ENCODE data around the gene TUBA4B. TPM values are rescaled to one million over a fixed set of nuclear protein-coding genes. Genes with fewer than 3 reads are reported as not detected.

Gene TUBA4B
- polyA plus RNA-seq, 2 donors = 0.02 TPM; not detected in 1

GRCh38 chr2:219296142-219296541 is 43.1 kb downstream of the TUBA4B start:
- Histone ChIP-seq H3K27ac (ENCODE audit: low read depth in 2 of 2, low read length in 1 of 2) (no peak overlapping the region), H3K9me3 (ENCODE audit: control insufficient read depth in 2 of 2, insufficient read depth in 1 of 2, low read depth in 1 of 2, low read length in 1 of 2) (no peaks in the 10 kb centered on the region), H3K36me3 (ENCODE audit: control insufficient read depth in 2 of 2, insufficient read depth in 2 of 2, low read length in 1 of 2) (no peaks in the 10 kb centered on the region), H3K4me1 (ENCODE audit: control insufficient read depth in 2 of 2, insufficient read depth in 2 of 2, low read length in 1 of 2) (peaks cover 0 to 3% of the 10 kb centered on the region in 2 donors), H3K4me3 (ENCODE audit: low read depth in 1 of 2, low read length in 2 of 2) (no peak overlapping the region), H3K27me3 (ENCODE audit: control insufficient read depth in 1 of 2, insufficient read depth in 2 of 2, low read length in 2 of 2) (no peaks in the 10 kb centered on the region)
- WGBS, 2 donors = 86 to 90% methylated on average over 14 of the region's 14 CpGs

- no peaks in the 10 kb centered on the region for H3K36me3 ChIP-seq (ENCODE audit: control insufficient read depth in 2 of 2, insufficient read depth in 2 of 2, low read length in 1 of 2)
- WGBS, 2 donors = 84 to 86% methylated on average over 25 of the region's 25 CpGs
- no peak overlapping the region for H3K4me3 ChIP-seq (ENCODE audit: low read depth in 1 of 2, low read length in 2 of 2)
- peaks cover 0 to 3% of the 10 kb centered on the region in 2 donors for H3K4me1 ChIP-seq (ENCODE audit: control insufficient read depth in 2 of 2, insufficient read depth in 2 of 2, low read length in 1 of 2)
- H3K27ac ChIP-seq (ENCODE audit: low read depth in 2 of 2, low read length in 1 of 2) = no peak overlapping the region
- no peaks in the 10 kb centered on the region for H3K9me3 ChIP-seq (ENCODE audit: control insufficient read depth in 2 of 2, insufficient read depth in 1 of 2, low read depth in 1 of 2, low read length in 1 of 2)
- H3K27me3 ChIP-seq (ENCODE audit: control insufficient read depth in 1 of 2, insufficient read depth in 2 of 2, low read length in 2 of 2) = no peaks in the 10 kb centered on the region
These were observed 43.8 kb downstream of the TUBA4B start for GRCh38 chr2:219296631-219297391.

- H3K4me1 ChIP-seq (ENCODE audit: control insufficient read depth in 2 of 2, insufficient read depth in 2 of 2, low read length in 1 of 2) = peaks cover 0 to 3% of the 10 kb centered on the region in 2 donors
These were observed 44.9 kb downstream of the TUBA4B start for GRCh38 chr2:219297766-219298456.

GRCh38 chr2:219298759-219299371 is 45.8 kb downstream of the TUBA4B start:
- no peak overlapping the region for H3K27ac ChIP-seq (ENCODE audit: low read depth in 2 of 2, low read length in 1 of 2)
- no peaks in the 10 kb centered on the region for H3K36me3 ChIP-seq (ENCODE audit: control insufficient read depth in 2 of 2, insufficient read depth in 2 of 2, low read length in 1 of 2)
- no peaks in the 10 kb centered on the region for H3K27me3 ChIP-seq (ENCODE audit: control insufficient read depth in 1 of 2, insufficient read depth in 2 of 2, low read length in 2 of 2)
- no peaks in the 10 kb centered on the region for H3K9me3 ChIP-seq (ENCODE audit: control insufficient read depth in 2 of 2, insufficient read depth in 1 of 2, low read depth in 1 of 2, low read length in 1 of 2)
- H3K4me3 ChIP-seq (ENCODE audit: low read depth in 1 of 2, low read length in 2 of 2) = no peak overlapping the region
- H3K4me1 ChIP-seq (ENCODE audit: control insufficient read depth in 2 of 2, insufficient read depth in 2 of 2, low read length in 1 of 2) = peaks cover 0 to 3% of the 10 kb centered on the region in 2 donors
- 16 to 20% methylated on average over 15 of the region's 15 CpGs for WGBS, 2 donors

More at GRCh38 chr2:219297766-219298456, 44.9 kb downstream of the TUBA4B start:
- no peaks in the 10 kb centered on the region for H3K36me3 ChIP-seq (ENCODE audit: control insufficient read depth in 2 of 2, insufficient read depth in 2 of 2, low read length in 1 of 2)
- no peaks in the 10 kb centered on the region for H3K9me3 ChIP-seq (ENCODE audit: control insufficient read depth in 2 of 2, insufficient read depth in 1 of 2, low read depth in 1 of 2, low read length in 1 of 2)
- H3K27ac ChIP-seq (ENCODE audit: low read depth in 2 of 2, low read length in 1 of 2) = no peak overlapping the region
- no peaks in the 10 kb centered on the region for H3K27me3 ChIP-seq (ENCODE audit: control insufficient read depth in 1 of 2, insufficient read depth in 2 of 2, low read length in 2 of 2)
- H3K4me3 ChIP-seq (ENCODE audit: low read depth in 1 of 2, low read length in 2 of 2) = no peak overlapping the region
- 80 to 82% methylated on average over 14 of the region's 14 CpGs for WGBS, 2 donors

GRCh38 chr2:219299372-219299760 is 46.3 kb downstream of the TUBA4B start:
- no peak overlapping the region for H3K27ac ChIP-seq (ENCODE audit: low read depth in 2 of 2, low read length in 1 of 2)
- H3K27me3 ChIP-seq (ENCODE audit: control insufficient read depth in 1 of 2, insufficient read depth in 2 of 2, low read length in 2 of 2) = no peaks in the 10 kb centered on the region
- peaks cover 0 to 3% of the 10 kb centered on the region in 2 donors for H3K4me1 ChIP-seq (ENCODE audit: control insufficient read depth in 2 of 2, insufficient read depth in 2 of 2, low read length in 1 of 2)
- no peak overlapping the region for H3K4me3 ChIP-seq (ENCODE audit: low read depth in 1 of 2, low read length in 2 of 2)
- no peaks in the 10 kb centered on the region for H3K9me3 ChIP-seq (ENCODE audit: control insufficient read depth in 2 of 2, insufficient read depth in 1 of 2, low read depth in 1 of 2, low read length in 1 of 2)
- WGBS, 2 donors = 74 to 75% methylated on average over 6 of the region's 6 CpGs
- no peaks in the 10 kb centered on the region for H3K36me3 ChIP-seq (ENCODE audit: control insufficient read depth in 2 of 2, insufficient read depth in 2 of 2, low read length in 1 of 2)

GRCh38 chr2:219300022-219300421 is 47.0 kb downstream of the TUBA4B start:
- H3K4me3 ChIP-seq (ENCODE audit: low read depth in 1 of 2, low read length in 2 of 2) = no peak overlapping the region
- WGBS, 2 donors = 61 to 66% methylated on average over 5 of the region's 5 CpGs
- peaks cover 0 to 3% of the 10 kb centered on the region in 2 donors for H3K4me1 ChIP-seq (ENCODE audit: control insufficient read depth in 2 of 2, insufficient read depth in 2 of 2, low read length in 1 of 2)
- H3K36me3 ChIP-seq (ENCODE audit: control insufficient read depth in 2 of 2, insufficient read depth in 2 of 2, low read length in 1 of 2) = no peaks in the 10 kb centered on the region
- no peak overlapping the region for H3K27ac ChIP-seq (ENCODE audit: low read depth in 2 of 2, low read length in 1 of 2)
- no peaks in the 10 kb centered on the region for H3K27me3 ChIP-seq (ENCODE audit: control insufficient read depth in 1 of 2, insufficient read depth in 2 of 2, low read length in 2 of 2)
- H3K9me3 ChIP-seq (ENCODE audit: control insufficient read depth in 2 of 2, insufficient read depth in 1 of 2, low read depth in 1 of 2, low read length in 1 of 2) = no peaks in the 10 kb centered on the region

- Histone ChIP-seq H3K4me3 (ENCODE audit: low read depth in 1 of 2, low read length in 2 of 2) (no peak overlapping the region), H3K4me1 (ENCODE audit: control insufficient read depth in 2 of 2, insufficient read depth in 2 of 2, low read length in 1 of 2) (peaks cover 0 to 3% of the 10 kb centered on the region in 2 donors), H3K27ac (ENCODE audit: low read depth in 2 of 2, low read length in 1 of 2) (no peak overlapping the region), H3K36me3 (ENCODE audit: control insufficient read depth in 2 of 2, insufficient read depth in 2 of 2, low read length in 1 of 2) (no peaks in the 10 kb centered on the region), H3K27me3 (ENCODE audit: control insufficient read depth in 1 of 2, insufficient read depth in 2 of 2, low read length in 2 of 2) (no peaks in the 10 kb centered on the region), H3K9me3 (ENCODE audit: control insufficient read depth in 2 of 2, insufficient read depth in 1 of 2, low read depth in 1 of 2, low read length in 1 of 2) (no peaks in the 10 kb centered on the region)
- WGBS, 2 donors = 65 to 68% methylated on average over 11 of the region's 11 CpGs
These were observed 49.4 kb downstream of the TUBA4B start for GRCh38 chr2:219302412-219302968.

GRCh38 chr2:219304223-219304622 is 51.2 kb downstream of the TUBA4B start:
- Histone ChIP-seq H3K27me3 (ENCODE audit: control insufficient read depth in 1 of 2, insufficient read depth in 2 of 2, low read length in 2 of 2) (no peaks in the 10 kb centered on the region), H3K36me3 (ENCODE audit: control insufficient read depth in 2 of 2, insufficient read depth in 2 of 2, low read length in 1 of 2) (no peaks in the 10 kb centered on the region), H3K9me3 (ENCODE audit: control insufficient read depth in 2 of 2, insufficient read depth in 1 of 2, low read depth in 1 of 2, low read length in 1 of 2) (no peaks in the 10 kb centered on the region), H3K27ac (ENCODE audit: low read depth in 2 of 2, low read length in 1 of 2) (no peak overlapping the region), H3K4me3 (ENCODE audit: low read depth in 1 of 2, low read length in 2 of 2) (no peak overlapping the region), H3K4me1 (ENCODE audit: control insufficient read depth in 2 of 2, insufficient read depth in 2 of 2, low read length in 1 of 2) (peaks cover 0 to 2% of the 10 kb centered on the region in 2 donors)
- 50 to 53% methylated on average over 2 of the region's 2 CpGs for WGBS, 2 donors

GRCh38 chr2:219306047-219306446 is 53.0 kb downstream of the TUBA4B start:
- no peaks in the 10 kb centered on the region for H3K36me3 ChIP-seq (ENCODE audit: control insufficient read depth in 2 of 2, insufficient read depth in 2 of 2, low read length in 1 of 2)
- peaks cover 0 to 2% of the 10 kb centered on the region in 2 donors for H3K4me1 ChIP-seq (ENCODE audit: control insufficient read depth in 2 of 2, insufficient read depth in 2 of 2, low read length in 1 of 2)
- no peaks in the 10 kb centered on the region for H3K9me3 ChIP-seq (ENCODE audit: control insufficient read depth in 2 of 2, insufficient read depth in 1 of 2, low read depth in 1 of 2, low read length in 1 of 2)
- H3K27me3 ChIP-seq (ENCODE audit: control insufficient read depth in 1 of 2, insufficient read depth in 2 of 2, low read length in 2 of 2) = peaks cover 0 to 7% of the 10 kb centered on the region in 2 donors
- no peak overlapping the region for H3K4me3 ChIP-seq (ENCODE audit: low read depth in 1 of 2, low read length in 2 of 2)
- no peak overlapping the region for H3K27ac ChIP-seq (ENCODE audit: low read depth in 2 of 2, low read length in 1 of 2)
- WGBS, 2 donors = 80 to 84% methylated on average over 1 of the region's 1 CpG

All from esophagus (tissue), 2 donors.